Trophoblast cell (in vitro differentiated cells and primary cell): ENCODE results near the gene TMEM82.
"Not testable (repeated sequence)": the region's sequence is repeated elsewhere in the genome, so short reads cannot be mapped to it uniquely, and the experiment has no call there.

Experiments
- DNase-seq, 2 donors: peaks; one replicate each; pipeline ENCODE4 v3.0.0-alpha.2; 2016
- H2AFZ ChIP-seq: 2 replicates; pipeline ENCODE4 v1.6.1; 2013; ENCODE audit warnings: low read length, moderate library complexity, mild to moderate bottlenecking; ENCODE audit not compliant: insufficient read depth, poor library complexity
- H2AK5ac ChIP-seq: 2 replicates; pipeline ENCODE4 v1.6.1; 2013; ENCODE audit warnings: mild to moderate bottlenecking, low read length
- H2BK120ac ChIP-seq: 2 replicates; pipeline ENCODE4 v1.6.1; 2013; ENCODE audit warnings: low read length, mild to moderate bottlenecking, moderate library complexity; ENCODE audit not compliant: insufficient read depth, poor library complexity
- H2BK12ac ChIP-seq: 2 replicates; pipeline ENCODE4 v1.6.1; 2013; ENCODE audit warnings: mild to moderate bottlenecking, low read length, moderate library complexity
- H2BK5ac ChIP-seq: 2 replicates; pipeline ENCODE4 v1.6.1; 2013; ENCODE audit warnings: low read length, low read depth, moderate library complexity, mild to moderate bottlenecking; ENCODE audit not compliant: poor library complexity
- H3K14ac ChIP-seq: 2 replicates; pipeline ENCODE4 v1.6.1; 2013; ENCODE audit warnings: mild to moderate bottlenecking, low read length
- H3K18ac ChIP-seq: 2 replicates; pipeline ENCODE4 v1.6.1; 2013; ENCODE audit warnings: mild to moderate bottlenecking, low read length
- H3K23ac ChIP-seq: 2 replicates; pipeline ENCODE4 v1.6.1; 2013; ENCODE audit warnings: low read length
- H3K27ac ChIP-seq: 2 replicates; pipeline ENCODE4 v1.5.1; 2013; ENCODE audit warnings: low read depth, mild to moderate bottlenecking, inconsistent platforms, low read length, moderate library complexity
- H3K27me3 ChIP-seq: 2 replicates; pipeline ENCODE4 v1.6.1; 2013; ENCODE audit warnings: inconsistent platforms, mild to moderate bottlenecking, low read length, moderate library complexity; ENCODE audit not compliant: insufficient read depth
- H3K36me3 ChIP-seq, 2 experiments: 1 replicate in 1 of 2; 2 replicates in 1 of 2; pipeline ENCODE4 v1.6.1; 2013; ENCODE audit warnings: low read length in 2 of 2, mild to moderate bottlenecking in 2 of 2, moderate library complexity in 1 of 2; ENCODE audit not compliant: insufficient read depth in 2 of 2, control insufficient read depth in 1 of 2
- H3K4ac ChIP-seq: 2 replicates; pipeline ENCODE4 v1.6.1; 2013; ENCODE audit warnings: low read depth, mild to moderate bottlenecking, low read length, moderate library complexity
- H3K4me1 ChIP-seq, 2 experiments: 1 replicate in 1 of 2; 2 replicates in 1 of 2; pipeline ENCODE4 v1.6.1; 2013; ENCODE audit warnings: low read length in 2 of 2, mild to moderate bottlenecking in 2 of 2, moderate library complexity in 1 of 2; ENCODE audit not compliant: insufficient read depth in 2 of 2, control insufficient read depth in 1 of 2
- H3K4me2 ChIP-seq: 2 replicates; pipeline ENCODE4 v1.6.1; 2013; ENCODE audit warnings: inconsistent platforms, mild to moderate bottlenecking, low read length, moderate library complexity
- H3K4me3 ChIP-seq: 2 replicates; pipeline ENCODE4 v1.5.1; 2013; ENCODE audit warnings: mild to moderate bottlenecking, low read depth, low read length, inconsistent platforms
- H3K79me1 ChIP-seq: one replicate; pipeline ENCODE4 v1.6.1; 2013; ENCODE audit warnings: low read length
- H3K79me2 ChIP-seq: 2 replicates; pipeline ENCODE4 v1.6.1; 2013; ENCODE audit warnings: low read length, mild to moderate bottlenecking; ENCODE audit not compliant: control insufficient read depth, insufficient read depth, poor library complexity
- H3K9ac ChIP-seq: 2 replicates; pipeline ENCODE4 v1.6.1; 2013; ENCODE audit warnings: mild to moderate bottlenecking, low read length
- H3K9me3 ChIP-seq: 2 replicates; pipeline ENCODE4 v1.6.1; 2013; ENCODE audit warnings: low read depth, mild to moderate bottlenecking, control low read depth, inconsistent platforms, low read length; ENCODE audit not compliant: insufficient read depth
- H4K12ac ChIP-seq: 2 replicates; pipeline ENCODE4 v1.6.1; 2013; ENCODE audit warnings: low read depth, mild to moderate bottlenecking, low read length, moderate library complexity
- H4K8ac ChIP-seq: 2 replicates; pipeline ENCODE4 v1.6.1; 2013; ENCODE audit warnings: low read depth, mild to moderate bottlenecking, low read length, moderate library complexity
- H4K91ac ChIP-seq: one replicate; pipeline ENCODE4 v1.6.1; 2013; ENCODE audit warnings: low read depth, mild to moderate bottlenecking, low read length, moderate library complexity
- WGBS: extraction: QIAGEN DNeasy Blood & Tissue Kit; methylation state at CpG from one replicate; pipeline ENCODE4 v1.1.7; 2013; ENCODE audit warnings: missing lambda C conversion rate; ENCODE audit not compliant: insufficient read length, insufficient coverage; ENCODE audit errors: extremely low coverage; 5-methylcytosine and 5-hydroxymethylcytosine counted together

TMEM82 gene

GRCh38 chr1:15699321-15699720 lies 43.0 kb upstream of the TMEM82 start:
- H3K36me3 ChIP-seq = peaks cover 2 to 10% of the 10 kb centered on the region in 2 experiments
- H3K23ac ChIP-seq, H3K4ac ChIP-seq, H3K9ac ChIP-seq, H3K4me1 ChIP-seq, H3K27me3 ChIP-seq, H4K8ac ChIP-seq, H2BK12ac ChIP-seq, DNase-seq, H2BK120ac ChIP-seq, H2BK5ac ChIP-seq, H3K4me3 ChIP-seq, H3K79me2 ChIP-seq, H3K4me2 ChIP-seq, H4K12ac ChIP-seq, H2AK5ac ChIP-seq, H3K9me3 ChIP-seq, H4K91ac ChIP-seq, H2AFZ ChIP-seq, H3K14ac ChIP-seq, H3K27ac ChIP-seq, H3K18ac ChIP-seq, H3K79me1 ChIP-seq: not testable (repeated sequence)
- no CpG with 5 or more reads among the region's 4 CpGs for WGBS

- DNase-seq = no peak
- no peak overlapping the region for H4K12ac ChIP-seq
- H3K23ac ChIP-seq = no peak overlapping the region
- H3K18ac ChIP-seq = no peak overlapping the region
- H3K4ac ChIP-seq = no peak overlapping the region
- peaks cover 2 to 8% of the 10 kb centered on the region in 2 experiments for H3K4me1 ChIP-seq
- H2AFZ ChIP-seq = no peak overlapping the region
- peaks cover 4% of the 10 kb centered on the region for H3K79me2 ChIP-seq
- H2BK5ac ChIP-seq = no peak overlapping the region
- H3K4me3 ChIP-seq = no peak overlapping the region
- no peak overlapping the region for H2BK12ac ChIP-seq
- no peak overlapping the region for H2BK120ac ChIP-seq
- peaks cover 11 to 19% of the 10 kb centered on the region in 2 experiments for H3K36me3 ChIP-seq
- no peak overlapping the region for H3K27ac ChIP-seq
- H4K8ac ChIP-seq = no peak overlapping the region
- H3K9ac ChIP-seq = no peak overlapping the region
- no peak overlapping the region for H3K4me2 ChIP-seq
- H3K9me3 ChIP-seq = peaks cover 3% of the 10 kb centered on the region
- no peak overlapping the region for H3K14ac ChIP-seq
- no peaks in the 10 kb centered on the region for H3K27me3 ChIP-seq
- no peak overlapping the region for H2AK5ac ChIP-seq
- no CpG with 5 or more reads among the region's 6 CpGs for WGBS
- H3K79me1 ChIP-seq = no peaks in the 10 kb centered on the region
- H4K91ac ChIP-seq = no peak overlapping the region
Measured at GRCh38 chr1:15700508-15700907, 41.8 kb upstream of the TMEM82 start.

DNA sequence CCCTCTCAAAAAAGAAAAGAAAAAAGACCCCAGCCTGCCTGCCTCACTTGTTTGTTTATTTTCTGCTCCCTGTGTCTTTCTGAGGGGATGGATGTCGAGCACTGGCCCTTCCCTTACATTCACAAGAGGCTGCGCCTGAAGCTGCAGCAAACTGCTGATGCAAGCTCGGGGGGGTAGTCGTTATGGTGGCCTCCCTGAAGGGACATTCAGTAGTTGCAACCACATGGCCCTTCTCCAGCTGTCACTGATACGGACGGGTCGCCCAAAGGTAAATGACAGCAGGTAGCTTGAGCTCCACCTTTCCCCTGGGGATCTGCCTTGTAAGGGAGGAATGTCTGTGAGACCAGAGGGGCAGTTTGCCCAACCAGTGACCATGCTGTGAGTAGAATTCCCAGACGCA lies 40.5 kb upstream of the TMEM82 start:
- Histone ChIP-seq H3K27ac (no peak overlapping the region), H3K79me1 (no peaks in the 10 kb centered on the region), H3K14ac (no peak overlapping the region), H2BK12ac (no peak overlapping the region), H3K4me2 (no peak overlapping the region), H4K8ac (no peak overlapping the region), H2AFZ (no peak overlapping the region), H3K23ac (no peak overlapping the region), H3K4ac (no peak overlapping the region), H4K91ac (no peak overlapping the region), H3K4me1 (peaks cover 2 to 8% of the 10 kb centered on the region in 2 experiments), H2BK120ac (no peak overlapping the region), H3K9me3 (peaks cover 3% of the 10 kb centered on the region), H2BK5ac (no peak overlapping the region), H3K36me3 (peaks cover 17 to 23% of the 10 kb centered on the region in 2 experiments), H3K27me3 (no peaks in the 10 kb centered on the region), H3K79me2 (peaks cover 4% of the 10 kb centered on the region), H3K18ac (no peak overlapping the region), H3K4me3 (peak overlapping the region; percentile 7), H4K12ac (no peak overlapping the region), H2AK5ac (no peak overlapping the region), H3K9ac (no peak overlapping the region)
- DNase-seq = no peak
- no CpG with 5 or more reads among the region's 8 CpGs for WGBS

DNA sequence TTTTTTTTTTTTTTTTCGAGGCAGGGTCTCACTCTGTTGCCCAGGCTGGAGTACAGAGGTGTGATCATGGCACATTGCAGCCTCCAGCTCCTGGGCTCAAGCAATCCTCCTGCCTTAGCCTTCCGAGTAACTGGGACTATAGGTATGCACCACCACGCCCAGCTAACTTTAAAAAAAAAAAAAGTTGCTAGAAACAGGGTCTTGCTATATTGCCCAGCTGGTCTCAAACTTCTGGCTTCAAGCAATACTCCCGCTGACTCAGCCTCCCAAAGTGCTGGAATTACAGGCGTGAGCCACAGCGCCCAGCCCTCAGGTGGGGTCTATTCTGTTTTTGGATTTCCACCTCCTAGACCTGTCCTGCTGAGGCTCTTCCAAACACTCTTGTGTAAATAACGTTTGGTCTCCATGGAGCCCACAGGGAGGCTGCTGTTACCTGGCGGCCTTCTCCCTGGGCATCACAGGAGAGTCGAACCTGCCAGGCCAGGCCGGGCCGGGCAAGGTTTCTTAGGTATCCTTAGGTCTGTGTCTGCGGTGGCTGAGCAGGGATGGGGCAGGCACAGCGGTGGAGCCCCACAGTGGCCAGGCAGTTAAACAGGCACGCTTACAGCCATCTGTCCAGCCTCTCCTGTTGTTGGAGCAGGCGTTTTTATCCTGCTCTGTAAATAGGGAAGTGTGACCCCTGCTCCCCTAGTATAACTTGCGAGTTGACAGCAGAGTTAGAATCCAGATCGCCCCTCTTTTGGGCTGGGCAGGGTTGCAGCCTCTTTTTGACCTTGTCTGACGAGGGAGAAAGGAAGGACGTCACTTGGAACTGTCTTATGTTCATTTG lies 39.4 kb upstream of the TMEM82 start:
- Histone ChIP-seq H2BK5ac (no peak overlapping the region), H3K4me1 (peaks cover 2 to 8% of the 10 kb centered on the region in 2 experiments), H3K79me2 (peaks cover 2% of the 10 kb centered on the region), H2BK120ac (no peak overlapping the region), H4K12ac (no peak overlapping the region), H3K36me3 (peaks cover 19 to 21% of the 10 kb centered on the region in 2 experiments), H2AFZ (no peak overlapping the region), H3K9ac (no peak overlapping the region), H4K91ac (no peak overlapping the region), H2BK12ac (no peak overlapping the region), H3K14ac (no peak overlapping the region), H3K4me3 (no peak overlapping the region), H3K27me3 (no peaks in the 10 kb centered on the region), H3K27ac (no peak overlapping the region), H3K79me1 (no peaks in the 10 kb centered on the region), H3K4me2 (no peak overlapping the region), H3K23ac (no peak overlapping the region), H3K4ac (peak overlapping the region; percentile 13), H3K18ac (no peak overlapping the region), H3K9me3 (peaks cover 3% of the 10 kb centered on the region), H4K8ac (no peak overlapping the region), H2AK5ac (no peak overlapping the region)
- WGBS = no CpG with 5 or more reads among the region's 19 CpGs
- peak; percentile 61 to 66 for DNase-seq
